Astrocyte (in vitro differentiated cells and primary cell): ENCODE measurements around the gene USHBP1.

ENCODE experiments used
- EZH2 ChIP-seq: IDR thresholded peaks from 2 replicates; pipeline ENCODE4 v1.6.1; 2012; ENCODE audit warnings: mild to moderate bottlenecking, low read length, inconsistent platforms; ENCODE audit not compliant: insufficient read depth
- TF ChIP-seq, protein P1 (sequence below): IDR thresholded peaks from 2 replicates; pipeline ENCODE4 v1.5.1; 2011; ENCODE audit warnings: low read depth, mild to moderate bottlenecking, inconsistent platforms, low read length, moderate library complexity; ENCODE audit not compliant: insufficient read depth

DNA sequence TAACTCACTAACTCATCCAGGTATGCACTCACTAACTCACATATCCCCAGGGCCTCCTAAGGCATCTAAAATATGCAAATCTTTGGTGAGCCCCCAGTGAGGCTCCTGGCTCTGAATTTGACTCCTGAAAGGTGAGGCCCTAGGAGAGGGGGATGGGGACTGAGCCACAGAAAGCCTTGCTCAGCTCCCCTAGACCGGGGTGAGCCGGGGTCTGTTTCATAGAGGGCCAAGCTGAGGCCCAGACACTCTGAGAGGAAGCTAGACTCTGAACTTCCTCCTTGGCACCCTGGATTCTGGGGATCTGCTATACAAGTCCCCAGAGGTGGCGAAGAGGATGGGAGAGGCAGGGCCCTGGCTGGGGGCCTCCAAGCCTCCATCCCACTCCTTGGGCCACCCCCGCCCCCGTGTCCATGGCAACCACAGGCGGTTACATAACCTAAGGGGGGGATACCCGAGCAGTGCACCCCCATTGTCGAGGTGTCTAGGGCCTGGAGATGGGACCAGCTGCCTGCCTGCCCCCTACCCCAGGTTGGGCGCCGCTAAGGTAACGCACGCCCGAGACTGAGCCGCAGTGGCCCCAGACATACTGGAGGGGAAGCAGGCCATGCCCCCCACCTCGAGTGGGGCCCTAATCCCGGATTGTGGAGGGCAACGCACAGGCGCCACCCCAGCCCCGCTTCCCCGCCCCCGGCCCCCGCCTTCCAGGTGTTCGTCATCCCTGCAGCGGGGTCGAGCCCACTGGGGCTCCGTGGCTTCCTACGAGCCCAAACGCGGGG lies 38.0 kb upstream of the USHBP1 start:
- TF ChIP-seq, protein P1, sequence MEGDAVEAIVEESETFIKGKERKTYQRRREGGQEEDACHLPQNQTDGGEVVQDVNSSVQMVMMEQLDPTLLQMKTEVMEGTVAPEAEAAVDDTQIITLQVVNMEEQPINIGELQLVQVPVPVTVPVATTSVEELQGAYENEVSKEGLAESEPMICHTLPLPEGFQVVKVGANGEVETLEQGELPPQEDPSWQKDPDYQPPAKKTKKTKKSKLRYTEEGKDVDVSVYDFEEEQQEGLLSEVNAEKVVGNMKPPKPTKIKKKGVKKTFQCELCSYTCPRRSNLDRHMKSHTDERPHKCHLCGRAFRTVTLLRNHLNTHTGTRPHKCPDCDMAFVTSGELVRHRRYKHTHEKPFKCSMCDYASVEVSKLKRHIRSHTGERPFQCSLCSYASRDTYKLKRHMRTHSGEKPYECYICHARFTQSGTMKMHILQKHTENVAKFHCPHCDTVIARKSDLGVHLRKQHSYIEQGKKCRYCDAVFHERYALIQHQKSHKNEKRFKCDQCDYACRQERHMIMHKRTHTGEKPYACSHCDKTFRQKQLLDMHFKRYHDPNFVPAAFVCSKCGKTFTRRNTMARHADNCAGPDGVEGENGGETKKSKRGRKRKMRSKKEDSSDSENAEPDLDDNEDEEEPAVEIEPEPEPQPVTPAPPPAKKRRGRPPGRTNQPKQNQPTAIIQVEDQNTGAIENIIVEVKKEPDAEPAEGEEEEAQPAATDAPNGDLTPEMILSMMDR, result no peak
- TF ChIP-seq EZH2, result no peak
